Neural progenitor cell (in vitro differentiated cells): ENCODE results near the gene FBLN5. TPM values are rescaled to one million over a fixed set of nuclear protein-coding genes. Genes with fewer than 3 reads are reported as not detected.

Source experiments
- DNase-seq: peaks from one replicate; pipeline ENCODE4 v3.0.0-alpha.2; 2016; ENCODE audit warnings: low spot score
- H2AFZ ChIP-seq: fragments of 200-600 bp; sonication (generic); replicated peaks from 2 replicates; pipeline ENCODE4 v1.6.1; 2016; ENCODE audit warnings: antibody characterized with exemption
- H3F3A ChIP-seq: fragments of 200-600 bp; sonication (generic); 2 replicates; pipeline ENCODE4 v1.6.1; 2016; ENCODE audit warnings: antibody characterized with exemption, low read depth
- H3K27ac ChIP-seq: fragments of 200-600 bp; sonication (generic); 2 replicates; pipeline ENCODE4 v1.5.1; 2016; ENCODE audit warnings: mild to moderate bottlenecking
- H3K27me3 ChIP-seq: fragments of 200-600 bp; sonication (generic); 2 replicates; pipeline ENCODE4 v1.6.1; 2016; ENCODE audit warnings: mild to moderate bottlenecking, moderate library complexity
- H3K36me3 ChIP-seq: fragments of 200-600 bp; sonication (generic); 2 replicates; pipeline ENCODE4 v1.5.1; 2016
- H3K4me1 ChIP-seq: fragments of 200-600 bp; sonication (generic); 2 replicates; pipeline ENCODE4 v1.6.1; 2016; ENCODE audit warnings: mixed run types
- H3K4me2 ChIP-seq: fragments of 200-600 bp; sonication (generic); 2 replicates; pipeline ENCODE4 v1.6.1; 2016
- H3K4me3 ChIP-seq: fragments of 200-600 bp; sonication (generic); 2 replicates; pipeline ENCODE4 v1.5.1; 2016
- H3K79me2 ChIP-seq: fragments of 200-600 bp; sonication (generic); 2 replicates; pipeline ENCODE4 v1.6.1; 2016; ENCODE audit warnings: low read depth
- H3K9ac ChIP-seq: fragments of 200-600 bp; sonication (generic); 2 replicates; pipeline ENCODE4 v1.6.1; 2016
- H3K9me3 ChIP-seq: fragments of 200-600 bp; sonication (generic); 2 replicates; pipeline ENCODE4 v1.5.1; 2016; ENCODE audit warnings: low read depth
- H4K20me1 ChIP-seq: fragments of 200-600 bp; sonication (generic); 2 replicates; pipeline ENCODE4 v1.6.1; 2016; ENCODE audit warnings: low read depth
- H3K27ac Mint-ChIP-seq: 3 replicates; pipeline ENCODE4 v1.8.0; 2021; ENCODE audit warnings: mixed read lengths
- H3K27me3 Mint-ChIP-seq: 2 replicates; pipeline ENCODE4 v1.8.0; 2022; ENCODE audit warnings: low read depth, mild to moderate bottlenecking, inconsistent platforms, moderate library complexity, mixed read lengths; ENCODE audit not compliant: insufficient read depth
- H3K36me3 Mint-ChIP-seq: 3 replicates; pipeline ENCODE4 v1.8.0; 2021; ENCODE audit warnings: mixed read lengths
- H3K4me1 Mint-ChIP-seq: 3 replicates; pipeline ENCODE4 v1.8.0; 2021; ENCODE audit warnings: mixed read lengths
- H3K4me3 Mint-ChIP-seq: 3 replicates; pipeline ENCODE4 v1.8.0; 2021; ENCODE audit warnings: mild to moderate bottlenecking, moderate library complexity, mixed read lengths
- H3K9me3 Mint-ChIP-seq: 3 replicates; pipeline ENCODE4 v1.8.0; 2020; ENCODE audit warnings: mixed read lengths
- CTCF ChIP-seq: fragments of 200-600 bp; sonication (generic); IDR thresholded peaks from 2 replicates; pipeline ENCODE4 v1.5.1; 2017; ENCODE audit warnings: antibody characterized with exemption, mild to moderate bottlenecking
- EZH2 ChIP-seq: fragments of 200-600 bp; sonication (generic); IDR thresholded peaks from 2 replicates; pipeline ENCODE4 v1.6.1; 2017; ENCODE audit warnings: antibody characterized with exemption, mild to moderate bottlenecking, moderate library complexity
- EZH2phosphoT487 ChIP-seq: fragments of 200-600 bp; sonication (generic); IDR thresholded peaks from 2 replicates; pipeline ENCODE4 v1.6.1; 2017; ENCODE audit warnings: antibody characterized with exemption
- total RNA-seq: library from RNA; depleted of rRNA; stranded (reverse); fragments of >200 nt; gene quantifications from 2 replicates; pipeline ENCODE4 v1.2.3, GENCODE V29; 2015; ENCODE audit warnings: low replicate concordance

FBLN5 gene
- total RNA-seq, 1 donor from 2014 or later, result not detected

GRCh38 chr14:91830777-91831176 lies 116.7 kb downstream of the FBLN5 start:
- no peak overlapping the region for H3K27ac Mint-ChIP-seq
- Histone ChIP-seq H3K9me3 (no peaks in the 10 kb centered on the region), H3K4me2 (peak overlapping the region; percentile 33), H3K79me2 (no peaks in the 10 kb centered on the region), H4K20me1 (peaks cover 6% of the 10 kb centered on the region), H3K4me3 (no peak overlapping the region), H3K27me3 (peaks cover 21% of the 10 kb centered on the region), H3K36me3 (no peaks in the 10 kb centered on the region), H2AFZ (peak overlapping the region; percentile 36), H3F3A (peaks cover 14% of the 10 kb centered on the region), H3K9ac (no peak overlapping the region), H3K27ac (no peak overlapping the region), H3K4me1 (peaks cover 6% of the 10 kb centered on the region)
- TF ChIP-seq EZH2phosphoT487, result no peak
- TF ChIP-seq EZH2, result no peak
- no peak for TF ChIP-seq CTCF
- H3K27me3 Mint-ChIP-seq, result peaks cover 17% of the 10 kb centered on the region
- peak; percentile 45 for DNase-seq
- no peaks in the 10 kb centered on the region for H3K9me3 Mint-ChIP-seq
- no peaks in the 10 kb centered on the region for H3K36me3 Mint-ChIP-seq
- no peaks in the 10 kb centered on the region for H3K4me1 Mint-ChIP-seq
- no peak overlapping the region for H3K4me3 Mint-ChIP-seq

GRCh38 chr14:91829511-91829910 lies 118.0 kb downstream of the FBLN5 start:
- Histone ChIP-seq H3K9me3 (no peaks in the 10 kb centered on the region), H3K36me3 (no peaks in the 10 kb centered on the region), H3K27me3 (peaks cover 8% of the 10 kb centered on the region), H3K4me2 (no peak overlapping the region), H3K4me3 (no peak overlapping the region), H3K27ac (no peak overlapping the region), H2AFZ (no peak overlapping the region), H3K9ac (no peak overlapping the region), H3K79me2 (no peaks in the 10 kb centered on the region), H4K20me1 (no peaks in the 10 kb centered on the region), H3K4me1 (peaks cover 6% of the 10 kb centered on the region), H3F3A (peaks cover 3% of the 10 kb centered on the region)
- H3K27me3 Mint-ChIP-seq, result peaks cover 7% of the 10 kb centered on the region
- no peak overlapping the region for H3K4me3 Mint-ChIP-seq
- TF ChIP-seq EZH2phosphoT487, result no peak
- H3K36me3 Mint-ChIP-seq, result no peaks in the 10 kb centered on the region
- no peaks in the 10 kb centered on the region for H3K9me3 Mint-ChIP-seq
- H3K4me1 Mint-ChIP-seq, result no peaks in the 10 kb centered on the region
- DNase-seq, result no peak
- no peak overlapping the region for H3K27ac Mint-ChIP-seq

GRCh38 chr14:91827746-91828145 lies 119.7 kb downstream of the FBLN5 start:
- Mint-ChIP-seq H3K27ac (no peak overlapping the region), H3K4me3 (no peak overlapping the region), H3K36me3 (no peaks in the 10 kb centered on the region), H3K4me1 (no peaks in the 10 kb centered on the region), H3K9me3 (no peaks in the 10 kb centered on the region), H3K27me3 (no peaks in the 10 kb centered on the region)
- Histone ChIP-seq H3K4me3 (no peak overlapping the region), H3K9ac (no peak overlapping the region), H3K4me1 (peaks cover 6% of the 10 kb centered on the region), H3K36me3 (no peaks in the 10 kb centered on the region), H3K27ac (no peak overlapping the region), H3K9me3 (no peaks in the 10 kb centered on the region), H3K27me3 (no peaks in the 10 kb centered on the region), H3F3A (no peaks in the 10 kb centered on the region), H3K4me2 (no peak overlapping the region), H3K79me2 (no peaks in the 10 kb centered on the region), H4K20me1 (no peaks in the 10 kb centered on the region), H2AFZ (no peak overlapping the region)
- TF ChIP-seq EZH2 (no peak), EZH2phosphoT487 (no peak), CTCF (no peak)
- DNase-seq, result no peak

Other genes with a start within 250 kb of the FBLN5 start
- gene CATSPERB, start 215.6 kb downstream of the FBLN5 start, total RNA-seq, result 0.28 TPM in 1 of 2 replicates, not detected in the other
- 3.8 and 5.8 TPM in 2 replicates for gene TC2N, start 80.2 kb downstream of the FBLN5 start, total RNA-seq
- gene TRIP11, start 92.4 kb upstream of the FBLN5 start, total RNA-seq, result 23.2 and 28.4 TPM in 2 replicates
- 39.7 and 76.6 TPM in 2 replicates for gene ATXN3, start 158.9 kb upstream of the FBLN5 start, total RNA-seq
- 239 and 348 TPM in 2 replicates for gene NDUFB1, start 174.0 kb upstream of the FBLN5 start, total RNA-seq
- gene CPSF2, start 174.3 kb upstream of the FBLN5 start, total RNA-seq, result 79.6 and 116 TPM in 2 replicates